HEK293 (cell line): Measurements from ENCODE around the gene KCNH8.

Experiments
- CTCF ChIA-PET: fragments of 350-600 bp; formaldehyde crosslinking; extraction: SDS; loops from one replicate; lab custom pipeline; 2021; ENCODE audit warnings: antibody characterized with exemption; lab: Yijun Ruan, JAX
- POLR2A ChIA-PET: fragments of 300-600 bp; formaldehyde crosslinking; extraction: SDS; loops from one replicate; lab custom pipeline; 2020; ENCODE audit warnings: antibody characterized with exemption, inconsistent platforms; lab: Yijun Ruan, JAX
- H3K27ac ChIP-seq: fragments of 200-500 bp; sonication (Bioruptor generic); 2 replicates; pipeline ENCODE4 v1.5.1; 2014; ENCODE audit warnings: low read depth, low read length, control low read depth, inconsistent platforms; ENCODE audit errors: extremely low read depth
- H3K36me3 ChIP-seq, 2 experiments: fragments of 200-500 bp in 1 of 2; sonication (Bioruptor generic) in 1 of 2; 1 replicate in 1 of 2; 2 replicates in 1 of 2; pipeline ENCODE4 v1.5.1; 2014 to 2017; ENCODE audit warnings: inconsistent platforms in 2 of 2, low read length in 2 of 2; ENCODE audit not compliant: control insufficient read depth in 2 of 2, insufficient read depth in 1 of 2
- H3K4me1 ChIP-seq: fragments of 200-500 bp; sonication (Bioruptor generic); 2 replicates; pipeline ENCODE4 v1.5.1; 2014; ENCODE audit warnings: mild to moderate bottlenecking, low read length, inconsistent platforms; ENCODE audit not compliant: control insufficient read depth, insufficient read depth
- H3K4me3 ChIP-seq: 2 replicates; pipeline ENCODE4 v1.5.1; 2011; ENCODE audit warnings: low read depth, mild to moderate bottlenecking, control low read depth, low read length, moderate library complexity
- H3K9me3 ChIP-seq: fragments of 200-500 bp; sonication (Bioruptor generic); 2 replicates; pipeline ENCODE4 v1.5.1; 2014; ENCODE audit warnings: low read depth, low read length, inconsistent platforms; ENCODE audit not compliant: control insufficient read depth, insufficient read depth
- EGR2 ChIP-seq: fragments of 450-650 bp; formaldehyde crosslinking; IDR thresholded peaks from 2 replicates; pipeline ENCODE4 v1.5.1; 2016; ENCODE audit warnings: low read depth, missing biosample characterization, missing genetic modification characterization
- KLF16 ChIP-seq: fragments of 450-650 bp; formaldehyde crosslinking; IDR thresholded peaks from 2 replicates; pipeline ENCODE4 v1.5.1; 2017; ENCODE audit warnings: missing biosample characterization, missing genetic modification characterization
- MYNN ChIP-seq: fragments of 450-650 bp; formaldehyde crosslinking; IDR thresholded peaks from 2 replicates; pipeline ENCODE4 v1.5.1; 2016; ENCODE audit warnings: missing biosample characterization, missing genetic modification characterization, borderline replicate concordance
- OVOL3 ChIP-seq: fragments of 450-650 bp; formaldehyde crosslinking; IDR thresholded peaks from 2 replicates; pipeline ENCODE4 v1.5.1; 2016; ENCODE audit warnings: missing biosample characterization, missing genetic modification characterization
- PRDM6 ChIP-seq: fragments of 450-650 bp; formaldehyde crosslinking; IDR thresholded peaks from 2 replicates; pipeline ENCODE4 v1.5.1; 2017; ENCODE audit warnings: missing biosample characterization, missing genetic modification characterization
- SCRT2 ChIP-seq: fragments of 450-650 bp; formaldehyde crosslinking; IDR thresholded peaks from 2 replicates; pipeline ENCODE4 v1.5.1; 2016; ENCODE audit warnings: missing biosample characterization, missing genetic modification characterization
- SETDB1 ChIP-seq: IDR thresholded peaks from one replicate; pipeline ENCODE4 v1.6.1; 2017; ENCODE audit warnings: mild to moderate bottlenecking, low read length, moderate library complexity, mixed read lengths; ENCODE audit not compliant: insufficient read length
- SP2 ChIP-seq: fragments of 450-650 bp; formaldehyde crosslinking; IDR thresholded peaks from 2 replicates; pipeline ENCODE4 v1.5.1; 2016; ENCODE audit warnings: missing biosample characterization, missing genetic modification characterization
- SP3 ChIP-seq: fragments of 450-650 bp; formaldehyde crosslinking; IDR thresholded peaks from 2 replicates; pipeline ENCODE4 v1.5.1; 2016; ENCODE audit warnings: missing biosample characterization, missing genetic modification characterization
- WT1 ChIP-seq: fragments of 450-650 bp; formaldehyde crosslinking; IDR thresholded peaks from 2 replicates; pipeline ENCODE4 v1.5.1; 2016; ENCODE audit warnings: missing biosample characterization, missing genetic modification characterization
- YY2 ChIP-seq: fragments of 450-650 bp; formaldehyde crosslinking; IDR thresholded peaks from 2 replicates; pipeline ENCODE4 v1.5.1; 2016; ENCODE audit warnings: missing biosample characterization, missing genetic modification characterization
- ZBTB7A ChIP-seq: fragments of 450-650 bp; formaldehyde crosslinking; IDR thresholded peaks from 2 replicates; pipeline ENCODE4 v1.5.1; 2016; ENCODE audit warnings: low read depth, missing biosample characterization, missing genetic modification characterization
- ZNF10 ChIP-seq: fragments of 450-650 bp; formaldehyde crosslinking; IDR thresholded peaks from 2 replicates; pipeline ENCODE4 v1.5.1; 2017; ENCODE audit warnings: missing biosample characterization, missing genetic modification characterization
- ZNF132 ChIP-seq: fragments of 450-650 bp; formaldehyde crosslinking; IDR thresholded peaks from 2 replicates; pipeline ENCODE4 v1.5.1; 2017; ENCODE audit warnings: missing biosample characterization, missing genetic modification characterization, borderline replicate concordance
- ZNF138 ChIP-seq: fragments of 450-650 bp; formaldehyde crosslinking; IDR thresholded peaks from 2 replicates; pipeline ENCODE4 v1.5.1; 2016; ENCODE audit warnings: missing biosample characterization, missing genetic modification characterization, borderline replicate concordance
- ZNF221 ChIP-seq: fragments of 450-650 bp; formaldehyde crosslinking; IDR thresholded peaks from 2 replicates; pipeline ENCODE4 v1.5.1; 2017; ENCODE audit warnings: missing biosample characterization, missing genetic modification characterization, borderline replicate concordance
- ZNF335 ChIP-seq: fragments of 450-650 bp; formaldehyde crosslinking; conservative IDR thresholded peaks from 2 replicates; pipeline ENCODE4 v1.5.1; 2016; ENCODE audit warnings: missing biosample characterization, missing genetic modification characterization
- ZNF423 ChIP-seq: fragments of 450-650 bp; formaldehyde crosslinking; IDR thresholded peaks from 2 replicates; pipeline ENCODE4 v1.5.1; 2016; ENCODE audit warnings: missing biosample characterization, missing genetic modification characterization
- ZNF600 ChIP-seq: fragments of 450-650 bp; formaldehyde crosslinking; IDR thresholded peaks from 2 replicates; pipeline ENCODE4 v1.5.1; 2016; ENCODE audit warnings: missing biosample characterization, missing genetic modification characterization
- ZNF624 ChIP-seq: fragments of 450-650 bp; formaldehyde crosslinking; IDR thresholded peaks from 2 replicates; pipeline ENCODE4 v1.5.1; 2017; ENCODE audit warnings: missing biosample characterization, missing genetic modification characterization
- ZNF626 ChIP-seq: fragments of 450-650 bp; sonication (Bioruptor Pico); formaldehyde crosslinking; IDR thresholded peaks from 2 replicates; pipeline ENCODE4 v1.5.1; 2018; ENCODE audit warnings: missing biosample characterization, missing genetic modification characterization, inconsistent platforms
- ZNF791 ChIP-seq: fragments of 450-650 bp; formaldehyde crosslinking; IDR thresholded peaks from 2 replicates; pipeline ENCODE4 v1.5.1; 2016; ENCODE audit warnings: missing biosample characterization, missing genetic modification characterization
- ZSCAN16 ChIP-seq: fragments of 450-650 bp; formaldehyde crosslinking; IDR thresholded peaks from 2 replicates; pipeline ENCODE4 v1.5.1; 2016; ENCODE audit warnings: missing biosample characterization, missing genetic modification characterization
- TF ChIP-seq, protein P1 (sequence below): fragments of 450-650 bp; formaldehyde crosslinking; IDR thresholded peaks from 2 replicates; pipeline ENCODE4 v1.5.1; 2016; ENCODE audit warnings: missing biosample characterization, missing genetic modification characterization
- TF ChIP-seq, protein P2 (sequence below): fragments of 450-650 bp; formaldehyde crosslinking; IDR thresholded peaks from 2 replicates; pipeline ENCODE4 v1.5.1; 2016; ENCODE audit warnings: missing biosample characterization, missing genetic modification characterization, borderline replicate concordance

KCNH8 gene

GRCh38 chr3:19270481-19270880, 122.2 kb downstream of the KCNH8 start (continued):
- no peak for TF ChIP-seq ZNF791 (tag by site-specific recombination)
- no peak for TF ChIP-seq ZNF132 (tag by site-specific recombination)
- no peak for TF ChIP-seq ZBTB7A (tag by site-specific recombination)
- TF ChIP-seq ZNF624 (tag by site-specific recombination) = no peak
- TF ChIP-seq, protein P1, sequence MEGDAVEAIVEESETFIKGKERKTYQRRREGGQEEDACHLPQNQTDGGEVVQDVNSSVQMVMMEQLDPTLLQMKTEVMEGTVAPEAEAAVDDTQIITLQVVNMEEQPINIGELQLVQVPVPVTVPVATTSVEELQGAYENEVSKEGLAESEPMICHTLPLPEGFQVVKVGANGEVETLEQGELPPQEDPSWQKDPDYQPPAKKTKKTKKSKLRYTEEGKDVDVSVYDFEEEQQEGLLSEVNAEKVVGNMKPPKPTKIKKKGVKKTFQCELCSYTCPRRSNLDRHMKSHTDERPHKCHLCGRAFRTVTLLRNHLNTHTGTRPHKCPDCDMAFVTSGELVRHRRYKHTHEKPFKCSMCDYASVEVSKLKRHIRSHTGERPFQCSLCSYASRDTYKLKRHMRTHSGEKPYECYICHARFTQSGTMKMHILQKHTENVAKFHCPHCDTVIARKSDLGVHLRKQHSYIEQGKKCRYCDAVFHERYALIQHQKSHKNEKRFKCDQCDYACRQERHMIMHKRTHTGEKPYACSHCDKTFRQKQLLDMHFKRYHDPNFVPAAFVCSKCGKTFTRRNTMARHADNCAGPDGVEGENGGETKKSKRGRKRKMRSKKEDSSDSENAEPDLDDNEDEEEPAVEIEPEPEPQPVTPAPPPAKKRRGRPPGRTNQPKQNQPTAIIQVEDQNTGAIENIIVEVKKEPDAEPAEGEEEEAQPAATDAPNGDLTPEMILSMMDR (tag by site-specific recombination) = no peak
- no peak for TF ChIP-seq ZSCAN16 (tag by site-specific recombination)
- TF ChIP-seq KLF16 (tag by site-specific recombination) = no peak
- TF ChIP-seq ZNF10 (tag by site-specific recombination) = no peak
- no peak for TF ChIP-seq OVOL3 (tag by site-specific recombination)
- TF ChIP-seq ZNF600 (tag by site-specific recombination) = no peak
- TF ChIP-seq SP3 (tag by site-specific recombination) = no peak

DNA sequence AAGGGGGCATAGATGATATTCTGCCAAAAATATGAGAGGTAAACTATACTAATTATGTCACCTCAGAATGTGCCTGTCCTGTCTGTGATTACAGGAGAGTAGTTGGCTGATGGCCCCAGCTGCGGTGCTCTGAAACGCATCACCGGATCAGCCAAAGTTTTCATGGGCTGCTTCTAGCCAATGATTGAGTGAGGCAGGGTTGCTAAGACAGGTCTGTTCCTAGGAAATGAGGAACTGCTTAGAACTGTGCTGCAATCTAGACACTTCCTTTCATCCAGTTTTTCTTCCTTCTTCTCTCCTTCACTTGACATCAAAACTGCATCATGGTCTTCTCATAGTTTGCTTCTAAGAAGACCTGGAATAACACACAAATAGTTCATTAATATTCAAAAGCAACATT, 124.0 kb downstream of the KCNH8 start:
- ChIA-PET POLR2A (no interaction called here), CTCF (no interaction called here)
- TF ChIP-seq YY2 (tag by site-specific recombination) (no peak), ZNF335 (tag by site-specific recombination) (no peak), PRDM6 (tag by site-specific recombination) (no peak), ZNF423 (tag by site-specific recombination) (no peak), EGR2 (tag by site-specific recombination) (no peak), ZNF624 (tag by site-specific recombination) (no peak), SP2 (no peak), MYNN (no peak), ZNF626 (tag by site-specific recombination) (no peak), SETDB1 (no peak), WT1 (tag by site-specific recombination) (no peak), ZNF138 (no peak), ZNF221 (tag by site-specific recombination) (no peak), SCRT2 (no peak)
- TF ChIP-seq, protein P2, sequence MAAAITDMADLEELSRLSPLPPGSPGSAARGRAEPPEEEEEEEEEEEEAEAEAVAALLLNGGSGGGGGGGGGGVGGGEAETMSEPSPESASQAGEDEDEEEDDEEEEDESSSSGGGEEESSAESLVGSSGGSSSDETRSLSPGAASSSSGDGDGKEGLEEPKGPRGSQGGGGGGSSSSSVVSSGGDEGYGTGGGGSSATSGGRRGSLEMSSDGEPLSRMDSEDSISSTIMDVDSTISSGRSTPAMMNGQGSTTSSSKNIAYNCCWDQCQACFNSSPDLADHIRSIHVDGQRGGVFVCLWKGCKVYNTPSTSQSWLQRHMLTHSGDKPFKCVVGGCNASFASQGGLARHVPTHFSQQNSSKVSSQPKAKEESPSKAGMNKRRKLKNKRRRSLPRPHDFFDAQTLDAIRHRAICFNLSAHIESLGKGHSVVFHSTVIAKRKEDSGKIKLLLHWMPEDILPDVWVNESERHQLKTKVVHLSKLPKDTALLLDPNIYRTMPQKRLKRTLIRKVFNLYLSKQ (tag by site-specific recombination) = no peak
- Histone ChIP-seq H3K27ac (no peak overlapping the region), H3K4me3 (no peak overlapping the region), H3K9me3 (no peaks in the 10 kb centered on the region), H3K36me3 (no peaks in the 10 kb centered on the region), H3K4me1 (no peaks in the 10 kb centered on the region)
